CD14-positive monocyte (primary cell): ENCODE data around the gene OARD1. TPM values are rescaled to one million over a fixed set of nuclear protein-coding genes. Genes with fewer than 3 reads are reported as not detected.
"Not testable (repeated sequence)": the region's sequence is repeated elsewhere in the genome, so short reads cannot be mapped to it uniquely, and the experiment has no call there.

Experiments used
- DNase-seq, 3 donors: peaks; one replicate each; pipeline ENCODE4 v3.0.0-alpha.2; 2011 to 2022
- H2AFZ ChIP-seq: 2 replicates; pipeline ENCODE4 v1.6.0; 2012; ENCODE audit warnings: mild to moderate bottlenecking, low read depth, low read length, inconsistent platforms; ENCODE audit not compliant: insufficient read depth, poor library complexity, severe bottlenecking
- H3K27ac ChIP-seq, 2 donors: 1 replicate in 1 of 2; 2 replicates in 1 of 2; pipeline ENCODE4 v1.5.1; 2012 to 2013; ENCODE audit warnings: low read length in 2 of 2, control low read depth in 1 of 2, inconsistent platforms in 1 of 2, low read depth in 1 of 2, mild to moderate bottlenecking in 1 of 2
- H3K27me3 ChIP-seq, 2 donors: one replicate each; pipeline versions ENCODE4 v1.6.0 to v1.6.1; 2011 to 2013; ENCODE audit warnings: low read length in 2 of 2; ENCODE audit not compliant: control insufficient read depth in 2 of 2, insufficient read depth in 2 of 2
- H3K36me3 ChIP-seq, 2 donors: replicated peaks in 1 of 2; 1 replicate in 1 of 2; 2 replicates in 1 of 2; pipeline versions ENCODE4 v1.5.1 to v1.6.1; 2012 to 2013; ENCODE audit warnings: low read length in 2 of 2, control low read depth in 1 of 2, inconsistent platforms in 1 of 2, mild to moderate bottlenecking in 1 of 2; ENCODE audit not compliant: insufficient read depth in 2 of 2, control insufficient read depth in 1 of 2
- H3K4me1 ChIP-seq, 2 donors: 1 replicate in 1 of 2; 2 replicates in 1 of 2; pipeline versions ENCODE4 v1.5.1 to v1.6.1; 2012 to 2013; ENCODE audit warnings: low read length in 2 of 2, control low read depth in 1 of 2, inconsistent platforms in 1 of 2, mild to moderate bottlenecking in 1 of 2, moderate library complexity in 1 of 2; ENCODE audit not compliant: insufficient read depth in 2 of 2, control insufficient read depth in 1 of 2
- H3K4me2 ChIP-seq: replicated peaks from 2 replicates; pipeline ENCODE3; 2012; ENCODE audit warnings: low read length, moderate library complexity, mild to moderate bottlenecking; ENCODE audit not compliant: poor library complexity, severe bottlenecking; ENCODE audit errors: extremely low read depth
- H3K4me3 ChIP-seq, 3 experiments: fragments of 200-600 bp in 1 of 3; sonication (generic) in 1 of 3; replicated peaks in 1 of 3; 1 replicate in 2 of 3; 2 replicates in 1 of 3; pipeline ENCODE4 v1.5.1; 2011 to 2013; ENCODE audit warnings: low read length in 3 of 3, mild to moderate bottlenecking in 3 of 3, control low read depth in 2 of 3, low read depth in 2 of 3, inconsistent platforms in 1 of 3, moderate library complexity in 1 of 3
- H3K79me2 ChIP-seq: 2 replicates; pipeline ENCODE4 v1.6.0; 2012; ENCODE audit warnings: mild to moderate bottlenecking, control low read depth, inconsistent platforms, low read length, moderate library complexity; ENCODE audit not compliant: insufficient read depth
- H3K9ac ChIP-seq: 2 replicates; pipeline ENCODE4 v1.6.0; 2017; ENCODE audit warnings: low read length, mild to moderate bottlenecking; ENCODE audit not compliant: insufficient read depth, poor library complexity, severe bottlenecking
- H3K9me3 ChIP-seq, 2 donors: replicated peaks in 1 of 2; 1 replicate in 1 of 2; 2 replicates in 1 of 2; pipeline versions ENCODE4 v1.5.1 to v1.6.1; 2012 to 2013; ENCODE audit warnings: low read length in 2 of 2, control low read depth in 1 of 2; ENCODE audit not compliant: control insufficient read depth in 1 of 2, insufficient read depth in 1 of 2
- H4K20me1 ChIP-seq: 2 replicates; pipeline ENCODE4 v1.6.0; 2012; ENCODE audit warnings: mild to moderate bottlenecking, low read length, control low read depth, moderate library complexity; ENCODE audit not compliant: insufficient read depth
- H3K27ac Mint-ChIP-seq, 7 donors: one replicate each; pipeline ENCODE4 v1.8.0; 2020; ENCODE audit warnings: mild to moderate bottlenecking in 7 of 7, mixed read lengths in 7 of 7, moderate library complexity in 6 of 7, inconsistent platforms in 2 of 7
- H3K27me3 Mint-ChIP-seq, 3 donors: one replicate each; pipeline ENCODE4 v1.8.0; 2021 to 2022; ENCODE audit warnings: low read depth in 3 of 3, mild to moderate bottlenecking in 3 of 3, mixed read lengths in 3 of 3, moderate library complexity in 3 of 3, inconsistent platforms in 1 of 3
- H3K36me3 Mint-ChIP-seq, 2 donors: one replicate each; pipeline ENCODE4 v1.8.0; 2020; ENCODE audit warnings: mixed read lengths in 2 of 2, inconsistent platforms in 1 of 2, mild to moderate bottlenecking in 1 of 2
- H3K4me1 Mint-ChIP-seq: one replicate; pipeline ENCODE4 v1.8.0; 2020; ENCODE audit warnings: mild to moderate bottlenecking, mixed read lengths
- H3K4me3 Mint-ChIP-seq, 2 donors: one replicate each; pipeline ENCODE4 v1.8.0; 2020; ENCODE audit warnings: mild to moderate bottlenecking in 2 of 2, mixed read lengths in 2 of 2, moderate library complexity in 1 of 2
- H3K9me3 Mint-ChIP-seq, 7 donors: one replicate each; pipeline ENCODE4 v1.8.0; 2020 to 2022; ENCODE audit warnings: mixed read lengths in 7 of 7, mild to moderate bottlenecking in 6 of 7, moderate library complexity in 6 of 7, inconsistent platforms in 2 of 7
- CTCF ChIP-seq: fragments of 200-600 bp; IDR thresholded peaks from one replicate; pipeline ENCODE4 v1.8.0; 2022; ENCODE audit warnings: antibody characterized with exemption, mild to moderate bottlenecking
- WGBS: methylation state at CpG from one replicate; pipeline ENCODE4 v1.1.5; 2013; ENCODE audit warnings: missing lambda C conversion rate; ENCODE audit not compliant: insufficient coverage; 5-methylcytosine and 5-hydroxymethylcytosine counted together
- intact Hi-C, 2 donors: fragments of 100-400 bp; cut with micrococcal nuclease; formaldehyde crosslinking; loops; one replicate each; pipeline versions ENCODE4 v1.15.0 to v1.15.1; 2023
- polyA plus RNA-seq, 3 donors: library from polyadenylated mRNA; depleted of rRNA in 1 of 3; unstranded in 2 of 3; stranded (reverse) in 1 of 3; fragments of 300-500 nt in 2 of 3; fragments of >200 nt in 1 of 3; fragmentation: Illumina TruSeq in 2 of 3; gene quantifications; 1 replicate in 2 of 3; 2 replicates in 1 of 3; pipeline ENCODE4 v1.2.3, GENCODE V29; 2012 to 2021

Gene OARD1
- polyA plus RNA-seq, 3 donors, result 6.5 to 23.6 (median 16.8) TPM

- Mint-ChIP-seq H3K27ac (no peak overlapping the region), H3K27me3 (no peaks in the 10 kb centered on the region), H3K4me1 (no peaks in the 10 kb centered on the region), H3K36me3 (peaks cover 0 to 16% of the 10 kb centered on the region in 2 donors), H3K9me3 (peaks cover 0 to 6% (median 0%) of the 10 kb centered on the region in 7 donors), H3K4me3 (no peak overlapping the region)
- no peaks in the 10 kb centered on the region for H3K36me3 ChIP-seq
- H3K9ac ChIP-seq, result no peak overlapping the region
- no peaks in the 10 kb centered on the region for H3K9me3 ChIP-seq
- no peaks in the 10 kb centered on the region for H3K4me1 ChIP-seq
- H3K4me2 ChIP-seq, result no peak overlapping the region
- H4K20me1 ChIP-seq, result no peaks in the 10 kb centered on the region
- no peaks in the 10 kb centered on the region for H3K79me2 ChIP-seq
- WGBS, result no CpG with 5 or more reads among the region's 1 CpG
- DNase-seq, result no peak
- H2AFZ ChIP-seq, result no peak overlapping the region
- intact Hi-C loops, result no loop called here
- no peak overlapping the region for H3K27ac ChIP-seq
- H3K4me3 ChIP-seq, result no peak overlapping the region
- no peaks in the 10 kb centered on the region for H3K27me3 ChIP-seq
- TF ChIP-seq CTCF, result no peak
Measured at GRCh38 chr6:41119508-41119907, 47.4 kb upstream of the OARD1 start.

GRCh38 chr6:41115027-41115426 lies 42.9 kb upstream of the OARD1 start:
- H3K9me3 ChIP-seq, H3K27me3 Mint-ChIP-seq, DNase-seq, H3K4me1 ChIP-seq, H3K9me3 Mint-ChIP-seq, H3K27ac ChIP-seq, H3K27me3 ChIP-seq, H3K4me3 ChIP-seq, H3K9ac ChIP-seq, H4K20me1 ChIP-seq, intact Hi-C loops, H2AFZ ChIP-seq, H3K4me3 Mint-ChIP-seq, H3K36me3 Mint-ChIP-seq, H3K27ac Mint-ChIP-seq, H3K4me2 ChIP-seq, H3K79me2 ChIP-seq, H3K36me3 ChIP-seq, H3K4me1 Mint-ChIP-seq: not testable (repeated sequence)
- WGBS, result no CpG with 5 or more reads among the region's 2 CpGs
